Ectodermal cell (in vitro differentiated cells): ENCODE results near the gene GRB10.
A peak's percentile ranks its signal among the peaks of the same experiment; 100 is the strongest.

Experiments
- H3K27ac ChIP-seq: 2 replicates; pipeline ENCODE4 v1.7.0; 2013; ENCODE audit warnings: mild to moderate bottlenecking, low read depth, low read length; ENCODE audit not compliant: insufficient read depth, poor library complexity, severe bottlenecking
- H3K27me3 ChIP-seq: 2 replicates; pipeline ENCODE4 v1.7.0; 2013; ENCODE audit warnings: mild to moderate bottlenecking, low read length; ENCODE audit not compliant: insufficient read depth, control insufficient read depth, poor library complexity, severe bottlenecking
- H3K36me3 ChIP-seq: one replicate; pipeline ENCODE4 v1.7.0; 2013; ENCODE audit warnings: low read length; ENCODE audit not compliant: control insufficient read depth, insufficient read depth
- H3K4me1 ChIP-seq: one replicate; pipeline ENCODE4 v1.7.0; 2013; ENCODE audit warnings: low read length; ENCODE audit not compliant: control insufficient read depth, insufficient read depth
- H3K4me3 ChIP-seq: 2 replicates; pipeline ENCODE4 v1.7.0; 2013; ENCODE audit warnings: low read depth, low read length, control low read depth; ENCODE audit not compliant: insufficient read depth
- H3K9me3 ChIP-seq: 2 replicates; pipeline ENCODE4 v1.7.0; 2013; ENCODE audit warnings: mild to moderate bottlenecking, low read length, moderate library complexity; ENCODE audit not compliant: control insufficient read depth
- WGBS, 2 experiments: methylation state at CpG; one replicate each; pipeline ENCODE4 v1.1.7; 2013; ENCODE audit warnings: missing lambda C conversion rate in 2 of 2; 5-methylcytosine and 5-hydroxymethylcytosine counted together

The GRB10 gene

DNA sequence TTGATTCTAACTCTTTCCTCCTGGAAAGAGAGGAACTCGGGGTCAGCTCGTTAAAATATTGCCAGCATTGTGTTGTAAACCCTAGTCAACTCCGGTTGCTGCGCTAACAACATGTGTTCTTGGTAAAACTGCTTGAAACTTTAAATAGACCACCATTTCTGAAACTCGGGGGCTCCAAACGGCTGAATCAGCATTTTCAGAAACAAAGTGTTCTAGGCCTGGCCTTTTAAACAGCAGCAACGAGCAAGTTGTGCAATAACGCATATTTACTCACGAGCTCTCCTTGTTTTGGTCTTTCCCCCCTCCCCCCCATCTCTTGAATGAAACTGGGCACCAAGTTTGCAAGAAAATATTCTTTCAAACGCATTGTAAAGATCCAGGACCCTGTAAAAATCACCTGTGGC lies 9.2 kb upstream of the GRB10 start:
- Histone ChIP-seq H3K4me1 (peaks cover 20% of the 10 kb centered on the region), H3K4me3 (peak overlapping the region; percentile 54), H3K27ac (peak overlapping the region; percentile 44), H3K36me3 (no peaks in the 10 kb centered on the region), H3K9me3 (no peaks in the 10 kb centered on the region), H3K27me3 (peaks cover 31% of the 10 kb centered on the region)
- WGBS, 2 experiments = 9 to 15% methylated on average over 10 of the region's 10 CpGs

DNA sequence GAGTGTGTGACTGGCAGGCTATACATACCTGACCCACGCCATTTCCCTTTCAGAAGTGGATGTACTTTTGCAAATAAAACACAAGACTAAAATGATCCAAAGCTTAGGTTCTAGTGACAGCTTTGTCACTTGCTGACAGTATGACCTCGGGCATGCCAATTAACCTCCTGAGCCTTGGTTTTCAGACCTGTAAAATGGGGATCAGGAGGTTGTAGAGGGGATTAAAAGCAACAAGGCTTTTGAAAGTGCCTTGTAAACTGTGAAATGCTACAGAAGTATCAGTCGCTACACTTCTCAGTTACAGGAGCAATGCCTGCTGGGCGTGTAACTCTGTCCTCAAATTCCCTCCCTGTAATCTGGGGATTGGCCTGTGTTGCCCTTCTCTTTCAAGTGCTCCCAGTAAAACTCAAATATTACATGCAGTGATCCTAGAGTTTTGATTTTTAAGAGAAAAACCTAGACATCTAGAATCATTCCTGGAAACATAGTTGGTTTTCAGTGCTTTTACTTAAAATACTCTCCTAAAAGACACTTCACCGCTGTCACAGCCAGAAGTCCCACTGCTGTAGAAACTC lies 8.8 kb upstream of the GRB10 start:
- Histone ChIP-seq H3K4me1 (peaks cover 20% of the 10 kb centered on the region), H3K4me3 (peak overlapping the region; percentile 54), H3K27me3 (peaks cover 31% of the 10 kb centered on the region), H3K27ac (peak overlapping the region; percentile 44), H3K36me3 (no peaks in the 10 kb centered on the region), H3K9me3 (no peaks in the 10 kb centered on the region)
- WGBS, 2 experiments = 55 to 59% methylated on average over 5 of the region's 5 CpGs

DNA sequence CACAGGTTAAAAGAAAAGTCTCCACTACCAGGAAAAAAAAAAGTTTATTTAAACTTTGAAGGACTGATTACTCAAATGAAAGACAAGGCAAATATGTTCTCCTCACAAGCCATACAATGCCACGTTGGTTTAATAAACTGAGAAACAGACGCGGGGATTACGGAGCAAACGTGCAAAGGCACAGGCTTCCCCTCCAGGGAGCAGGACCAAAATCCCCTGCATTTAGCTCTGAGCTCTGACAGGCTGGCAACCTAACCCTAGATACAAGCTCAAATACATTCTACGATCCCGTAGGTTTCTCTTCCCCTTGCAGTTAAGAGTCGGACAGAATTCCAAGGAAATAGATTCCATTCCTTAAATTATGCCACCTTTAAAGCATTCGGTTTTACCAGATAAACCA lies 7.7 kb upstream of the GRB10 start:
- Histone ChIP-seq H3K36me3 (no peaks in the 10 kb centered on the region), H3K4me3 (no peak overlapping the region), H3K27me3 (peaks cover 29% of the 10 kb centered on the region), H3K9me3 (no peaks in the 10 kb centered on the region), H3K27ac (no peak overlapping the region), H3K4me1 (peaks cover 20% of the 10 kb centered on the region)
- 80 to 81% methylated on average over 9 of the region's 9 CpGs for WGBS, 2 experiments

DNA sequence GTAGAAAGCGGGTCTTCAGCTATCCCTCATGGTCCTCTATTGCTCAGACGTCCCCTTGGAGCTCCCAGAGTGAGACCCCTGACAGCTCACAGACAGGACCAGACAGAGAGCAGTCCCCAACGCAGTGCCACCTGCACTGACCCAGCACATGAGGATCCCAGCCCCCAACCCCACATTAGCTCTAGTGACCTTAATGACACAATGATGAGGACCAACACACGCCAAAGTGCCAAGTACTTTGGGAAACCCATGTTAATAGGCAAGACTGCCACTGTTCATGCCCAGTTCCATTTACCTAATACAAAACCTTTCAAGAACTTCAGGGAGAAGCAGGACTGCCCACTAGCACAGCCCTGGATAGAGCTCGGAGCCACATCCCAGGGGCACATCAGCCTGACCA lies 5.7 kb upstream of the GRB10 start:
- no peaks in the 10 kb centered on the region for H3K9me3 ChIP-seq
- H3K36me3 ChIP-seq = no peaks in the 10 kb centered on the region
- no peak overlapping the region for H3K27ac ChIP-seq
- WGBS, 2 experiments = 90 to 95% methylated on average over 5 of the region's 5 CpGs
- H3K4me1 ChIP-seq = peaks cover 20% of the 10 kb centered on the region
- no peak overlapping the region for H3K4me3 ChIP-seq
- H3K27me3 ChIP-seq = peaks cover 10% of the 10 kb centered on the region

DNA sequence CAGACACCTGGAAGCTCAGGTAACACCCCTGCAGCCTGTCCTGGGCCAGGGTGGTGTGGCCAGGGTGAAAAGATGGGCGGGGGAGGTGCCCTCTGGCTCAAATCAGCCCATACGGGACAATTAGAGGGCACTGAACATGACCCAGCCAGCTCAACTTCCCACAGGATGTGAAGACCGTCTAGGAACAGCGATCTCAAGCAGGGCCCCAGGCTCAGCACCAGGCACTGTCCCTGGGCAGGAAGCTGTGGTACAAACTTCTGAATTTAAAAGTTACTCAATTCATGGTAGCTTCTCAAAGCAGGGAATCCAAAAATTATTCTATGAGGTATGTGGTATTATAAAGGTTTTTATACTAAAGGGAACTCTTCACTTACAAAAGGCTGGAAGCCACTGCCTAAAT lies 5.1 kb upstream of the GRB10 start:
- Histone ChIP-seq H3K27me3 (peaks cover 10% of the 10 kb centered on the region), H3K36me3 (no peaks in the 10 kb centered on the region), H3K4me3 (no peak overlapping the region), H3K27ac (no peak overlapping the region), H3K9me3 (no peaks in the 10 kb centered on the region), H3K4me1 (peaks cover 20% of the 10 kb centered on the region)
- WGBS, 2 experiments = 92 to 93% methylated on average over 4 of the region's 4 CpGs

DNA sequence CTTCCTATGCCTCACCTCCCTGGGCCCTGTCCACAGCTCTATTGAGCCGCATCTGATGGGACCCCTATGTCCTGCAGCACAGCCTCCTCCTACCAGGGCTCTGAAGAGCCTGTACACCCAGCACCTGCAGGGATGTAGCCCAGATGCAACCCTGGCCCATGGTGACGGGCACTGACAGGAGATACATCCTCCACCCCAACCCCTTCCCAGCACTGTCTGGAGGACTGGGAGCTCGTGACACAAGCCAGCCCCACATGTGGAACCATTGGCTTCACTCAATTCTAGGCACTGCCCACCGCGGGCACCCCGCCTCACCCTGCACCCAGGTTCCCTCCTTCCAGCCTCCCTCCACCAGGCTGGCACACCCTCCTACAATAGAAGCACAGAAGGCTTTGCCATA lies 2.6 kb upstream of the GRB10 start:
- Histone ChIP-seq H3K4me1 (peaks cover 11% of the 10 kb centered on the region), H3K36me3 (no peaks in the 10 kb centered on the region), H3K27me3 (no peaks in the 10 kb centered on the region), H3K27ac (no peak overlapping the region), H3K4me3 (no peak overlapping the region), H3K9me3 (no peaks in the 10 kb centered on the region)
- 93 to 95% methylated on average over 6 of the region's 6 CpGs for WGBS, 2 experiments

DNA sequence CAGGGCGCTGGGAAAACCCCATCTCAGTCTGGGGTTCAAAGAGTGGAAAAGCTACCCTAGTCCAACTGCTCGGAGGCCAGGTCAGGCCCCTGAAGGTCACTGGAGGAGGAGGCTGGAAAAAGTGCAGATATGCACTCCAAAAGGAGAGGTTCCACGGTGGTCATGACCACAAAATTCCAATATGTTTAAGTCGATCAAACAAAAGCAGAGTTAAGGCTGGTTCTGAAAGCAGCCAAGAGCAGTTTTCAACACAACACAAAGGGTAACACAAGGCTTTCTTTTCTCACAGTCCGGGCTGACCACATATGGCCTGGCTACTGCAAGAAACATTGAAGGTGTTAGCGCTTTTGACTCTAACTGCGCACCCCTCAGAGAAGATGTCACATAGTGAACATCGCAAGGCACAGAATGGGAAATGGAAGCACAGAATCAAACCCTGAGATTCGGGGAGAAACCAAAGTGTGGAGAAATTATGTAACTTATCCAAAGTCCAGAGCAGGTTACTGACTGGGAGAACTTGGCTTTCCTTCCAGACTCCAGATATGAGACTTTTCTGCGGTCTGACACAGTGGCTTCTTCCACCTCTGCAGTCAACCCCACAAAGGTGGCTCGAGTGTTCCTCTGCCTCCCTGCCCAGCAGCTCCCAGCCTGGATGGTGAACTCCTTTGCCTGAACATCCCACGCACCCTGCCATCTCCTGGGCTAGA lies 1.3 kb upstream of the GRB10 start:
- 94 to 95% methylated on average over 12 of the region's 12 CpGs for WGBS, 2 experiments
- Histone ChIP-seq H3K36me3 (no peaks in the 10 kb centered on the region), H3K4me1 (no peaks in the 10 kb centered on the region), H3K4me3 (no peak overlapping the region), H3K27me3 (no peaks in the 10 kb centered on the region), H3K27ac (no peak overlapping the region), H3K9me3 (no peaks in the 10 kb centered on the region)

DNA sequence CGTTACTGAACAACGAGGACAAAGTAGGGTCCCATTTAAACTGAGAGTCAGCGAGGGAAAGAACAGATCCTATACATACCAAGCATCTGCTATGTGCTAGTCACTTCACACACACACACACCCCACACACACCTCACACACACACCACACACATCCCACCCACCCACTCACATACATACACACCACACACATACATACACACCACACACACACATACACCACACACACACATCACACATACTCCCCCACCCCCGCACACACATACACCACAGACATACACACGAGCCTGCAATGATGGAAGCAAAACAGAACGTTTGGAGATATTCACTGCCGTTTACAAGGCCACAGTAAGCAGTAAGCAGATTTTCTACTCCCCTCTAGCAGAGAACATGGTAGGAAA lies 607 bp upstream of the GRB10 start:
- peak overlapping the region; percentile 50 for H3K4me3 ChIP-seq

DNA sequence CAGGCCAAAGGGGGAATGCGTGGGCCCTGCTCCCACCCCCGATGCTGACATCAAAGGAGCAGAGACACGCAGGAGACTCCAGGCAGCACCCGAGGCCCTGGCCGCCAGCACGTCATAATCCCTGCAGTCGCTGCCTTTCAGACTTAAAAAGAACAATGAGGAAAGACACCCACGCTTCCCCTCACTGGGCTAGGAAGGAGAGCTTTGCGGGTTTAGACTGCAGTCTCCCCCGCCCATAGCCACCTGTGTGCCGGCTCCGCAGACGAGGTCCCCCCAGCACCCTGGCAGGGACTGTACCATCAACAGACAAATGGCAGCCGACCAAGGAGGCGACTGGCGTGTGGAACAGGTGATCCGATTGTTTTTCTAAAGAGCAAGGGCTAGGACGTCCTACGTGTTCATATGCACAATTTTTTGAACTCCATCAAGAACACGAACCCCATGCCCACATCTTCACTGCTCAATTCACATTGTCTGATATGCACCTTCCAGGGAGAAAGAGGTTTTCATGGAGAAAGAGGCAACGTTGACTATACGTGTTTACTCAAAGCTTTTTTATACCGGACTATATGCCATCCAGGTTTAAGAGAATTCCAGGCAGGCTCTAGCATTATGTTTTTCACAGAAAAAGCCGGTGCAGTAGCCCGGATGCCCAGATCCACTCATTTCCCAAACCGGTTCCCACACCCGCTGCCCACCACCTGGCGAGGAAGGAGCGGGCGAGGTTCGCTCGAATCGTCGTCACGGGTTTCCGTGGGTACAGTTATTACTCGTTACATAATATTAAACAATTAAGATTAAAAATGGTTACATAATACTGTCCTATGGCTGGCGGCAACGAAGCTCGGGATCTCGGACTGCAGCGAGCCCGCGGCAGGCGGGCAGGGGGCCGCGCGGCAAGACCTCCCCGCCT lies 1.1 kb downstream of the GRB10 start:
- Histone ChIP-seq H3K9me3 (no peaks in the 10 kb centered on the region), H3K36me3 (no peaks in the 10 kb centered on the region), H3K4me1 (no peaks in the 10 kb centered on the region), H3K27me3 (no peaks in the 10 kb centered on the region), H3K4me3 (peak overlapping the region; percentile 25), H3K27ac (no peak overlapping the region)
- 60 to 64% methylated on average over 46 to 49 of the region's 49 CpGs for WGBS, 2 experiments

More for the DNA sequence above, 607 bp upstream of the GRB10 start:
- H3K4me1 ChIP-seq = no peaks in the 10 kb centered on the region
- no peaks in the 10 kb centered on the region for H3K36me3 ChIP-seq
- no peaks in the 10 kb centered on the region for H3K27me3 ChIP-seq
- no peaks in the 10 kb centered on the region for H3K9me3 ChIP-seq
- no peak overlapping the region for H3K27ac ChIP-seq
- WGBS, 2 experiments = 70 to 72% methylated on average over 7 of the region's 7 CpGs

DNA sequence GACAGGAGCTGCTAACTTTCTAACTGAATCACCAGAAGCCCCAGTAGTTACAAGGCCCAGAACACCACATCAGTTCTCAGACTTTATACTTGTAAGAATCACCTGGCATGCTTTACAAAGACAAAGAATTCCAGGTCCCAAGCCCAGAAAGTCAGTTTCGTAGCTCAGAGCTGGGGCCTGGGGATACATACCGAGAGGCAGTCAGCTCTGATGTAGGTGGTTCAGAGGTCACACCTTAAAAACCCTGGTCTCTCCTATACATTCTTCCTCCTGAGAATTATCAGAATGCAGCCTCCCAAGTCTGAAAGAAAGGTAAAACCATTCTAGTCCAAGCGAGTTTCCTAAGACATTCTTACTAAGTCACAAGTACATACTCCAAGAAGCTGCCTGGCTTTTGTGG lies 2.3 kb downstream of the GRB10 start:
- WGBS, 2 experiments = 92 to 94% methylated on average over 3 of the region's 3 CpGs
- H3K4me3 ChIP-seq = no peak overlapping the region
- no peak overlapping the region for H3K27ac ChIP-seq
- H3K4me1 ChIP-seq = peaks cover 5% of the 10 kb centered on the region
- H3K36me3 ChIP-seq = no peaks in the 10 kb centered on the region
- no peaks in the 10 kb centered on the region for H3K9me3 ChIP-seq
- H3K27me3 ChIP-seq = no peaks in the 10 kb centered on the region
